BE2C (cell line): ENCODE results near the gene SPOCK3.
"Not testable (repeated sequence)": the region's sequence is repeated elsewhere in the genome, so short reads cannot be mapped to it uniquely, and the experiment has no call there.

ENCODE experiments used
- DNase-seq: peaks from one replicate; pipeline ENCODE4 v3.0.0-alpha.2; 2020
- H3K27me3 ChIP-seq: fragments of 250-450 bp; sonication (Bioruptor Pico); 2 replicates; pipeline ENCODE4 v1.5.1; 2020; ENCODE audit warnings: mild to moderate bottlenecking
- H3K36me3 ChIP-seq: fragments of 250-450 bp; sonication (Bioruptor Pico); 2 replicates; pipeline ENCODE4 v1.5.1; 2020; ENCODE audit warnings: mild to moderate bottlenecking
- H3K4me1 ChIP-seq: fragments of 250-450 bp; sonication (Bioruptor Pico); 2 replicates; pipeline ENCODE4 v1.5.1; 2020
- H3K4me3 ChIP-seq: 2 replicates; pipeline ENCODE4 v1.5.1; 2011; ENCODE audit warnings: low read depth, low read length
- H3K9me3 ChIP-seq: fragments of 250-450 bp; sonication (Bioruptor Pico); 2 replicates; pipeline ENCODE4 v1.5.1; 2020
- CTCF ChIP-seq: IDR thresholded peaks from 2 replicates; pipeline ENCODE4 v1.5.1; 2012; ENCODE audit warnings: mild to moderate bottlenecking, low read depth, low read length

SPOCK3 gene

GRCh38 chr4:166989886-166990285, 244.4 kb downstream of the SPOCK3 start:
- H3K4me1 ChIP-seq = peaks cover 4% of the 10 kb centered on the region
- no peak overlapping the region for H3K4me3 ChIP-seq
- no peaks in the 10 kb centered on the region for H3K36me3 ChIP-seq
- TF ChIP-seq CTCF = no peak
- no peaks in the 10 kb centered on the region for H3K27me3 ChIP-seq
- no peaks in the 10 kb centered on the region for H3K9me3 ChIP-seq
- DNase-seq = no peak

- Histone ChIP-seq H3K4me1 (peaks cover 4% of the 10 kb centered on the region), H3K36me3 (no peaks in the 10 kb centered on the region), H3K4me3 (no peak overlapping the region), H3K9me3 (no peaks in the 10 kb centered on the region), H3K27me3 (no peaks in the 10 kb centered on the region)
- no peak for DNase-seq
- TF ChIP-seq CTCF = no peak
Observed at GRCh38 chr4:166987026-166987425, 247.3 kb downstream of the SPOCK3 start.

- Histone ChIP-seq H3K4me1 (peaks cover 3% of the 10 kb centered on the region; the same call in 1 of the 2 replicates), H3K36me3 (no peaks in the 10 kb centered on the region; the same call in 1 of the 2 replicates), H3K27me3 (no peaks in the 10 kb centered on the region), H3K9me3 (no peaks in the 10 kb centered on the region), H3K4me3 (no peak overlapping the region)
- DNase-seq = peak; percentile 15
- peak; percentile 31; the same call in 1 of the 2 replicates for TF ChIP-seq CTCF
Observed at GRCh38 chr4:166981847-166982246, 252.4 kb downstream of the SPOCK3 start.

GRCh38 chr4:166980419-166980818, 253.9 kb downstream of the SPOCK3 start:
- Histone ChIP-seq H3K9me3 (no peaks in the 10 kb centered on the region), H3K4me1 (no peaks in the 10 kb centered on the region)

GRCh38 chr4:166977596-166977995, 256.7 kb downstream of the SPOCK3 start:
- Histone ChIP-seq H3K36me3 (no peaks in the 10 kb centered on the region; the same call in 1 of the 2 replicates), H3K4me3 (no peak overlapping the region), H3K27me3 (no peaks in the 10 kb centered on the region), H3K9me3 (no peaks in the 10 kb centered on the region), H3K4me1 (peaks cover 5% of the 10 kb centered on the region)
- no peak for DNase-seq
- no peak for TF ChIP-seq CTCF

More at GRCh38 chr4:166980419-166980818, 253.9 kb downstream of the SPOCK3 start:
- no peak for TF ChIP-seq CTCF
- no peak for DNase-seq
- Histone ChIP-seq H3K27me3 (no peaks in the 10 kb centered on the region), H3K36me3 (no peaks in the 10 kb centered on the region; the same call in 1 of the 2 replicates), H3K4me3 (no peak overlapping the region)

- peak; percentile 38 for DNase-seq
- no peak for TF ChIP-seq CTCF
- no peaks in the 10 kb centered on the region for H3K9me3 ChIP-seq
- 0 out of 2 replicates have a peak overlapping the region, but pooled peaks have one; percentile 0 for H3K4me3 ChIP-seq
- no peaks in the 10 kb centered on the region; the same call in 1 of the 2 replicates for H3K36me3 ChIP-seq
- no peaks in the 10 kb centered on the region for H3K27me3 ChIP-seq
- H3K4me1 ChIP-seq = peaks cover 11% of the 10 kb centered on the region
Observed at GRCh38 chr4:166972071-166972470, 262.2 kb downstream of the SPOCK3 start.

- H3K36me3 ChIP-seq, H3K9me3 ChIP-seq, H3K27me3 ChIP-seq, H3K4me3 ChIP-seq, DNase-seq: not testable (repeated sequence)
- peaks cover 11% of the 10 kb centered on the region for H3K4me1 ChIP-seq
Observed at GRCh38 chr4:166968219-166968618, 266.1 kb downstream of the SPOCK3 start.
